ENCODE measurements around the gene CRYBA2.

Gene CRYBA2

DNA sequence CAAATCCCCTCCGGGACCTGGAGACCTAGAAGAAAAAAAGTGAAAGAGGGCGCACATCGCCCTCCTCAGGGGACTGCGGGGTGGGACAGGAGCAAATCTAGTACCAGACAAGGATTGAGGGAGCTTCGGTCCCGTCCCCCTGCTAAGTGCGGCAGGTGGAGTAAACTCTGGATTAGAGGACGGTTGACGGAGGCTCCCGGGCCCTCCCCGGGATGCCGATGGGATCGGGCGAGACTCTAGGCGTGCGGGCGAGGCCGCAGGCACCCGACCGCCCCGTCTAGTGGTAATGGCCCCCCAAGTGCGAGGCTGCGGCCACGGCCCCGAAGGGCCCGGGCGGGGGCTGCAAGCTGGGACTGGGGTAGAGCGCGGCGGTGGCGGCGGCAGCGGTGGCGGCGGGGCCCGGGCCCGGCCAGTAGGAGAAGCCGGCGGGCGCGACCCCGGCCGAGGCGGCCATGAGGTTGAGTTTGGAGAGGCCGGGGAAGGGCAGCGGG, 11.8 kb downstream of the CRYBA2 start:
- DNase-seq = no peak

DNA sequence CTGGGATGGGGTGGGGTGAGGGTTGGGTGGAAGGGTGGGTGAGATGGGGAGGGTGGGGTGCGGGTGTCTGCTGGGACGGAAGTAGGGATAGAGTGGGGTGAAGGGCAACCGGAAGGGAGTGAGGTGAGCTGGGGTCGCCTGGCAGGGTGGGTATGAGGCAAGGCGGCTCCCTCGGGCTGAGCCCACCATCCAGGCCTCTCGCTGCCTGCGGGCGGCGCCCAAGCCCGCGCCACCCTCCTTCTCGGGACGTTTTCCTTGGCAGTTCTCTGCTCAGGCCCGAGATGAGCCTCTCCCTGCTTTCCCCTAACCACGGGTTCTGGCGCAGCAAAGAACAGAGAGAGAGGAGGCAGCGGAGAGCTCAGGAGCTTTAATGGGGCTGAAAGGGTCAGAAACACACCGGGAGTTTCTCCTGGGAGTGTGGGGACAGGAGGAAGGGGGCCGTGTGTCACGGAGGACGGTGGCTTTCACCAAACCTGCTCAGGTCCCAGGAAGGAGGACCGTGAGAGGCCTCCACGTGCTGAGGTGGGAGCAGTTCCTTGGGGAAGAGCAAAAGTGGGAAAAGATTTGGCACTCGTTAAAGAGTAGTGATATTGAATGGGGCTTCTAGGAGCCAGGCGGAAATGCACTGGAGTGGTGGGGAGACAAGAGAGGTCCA, 12.4 kb downstream of the CRYBA2 start:
- no peak for DNase-seq

DNA sequence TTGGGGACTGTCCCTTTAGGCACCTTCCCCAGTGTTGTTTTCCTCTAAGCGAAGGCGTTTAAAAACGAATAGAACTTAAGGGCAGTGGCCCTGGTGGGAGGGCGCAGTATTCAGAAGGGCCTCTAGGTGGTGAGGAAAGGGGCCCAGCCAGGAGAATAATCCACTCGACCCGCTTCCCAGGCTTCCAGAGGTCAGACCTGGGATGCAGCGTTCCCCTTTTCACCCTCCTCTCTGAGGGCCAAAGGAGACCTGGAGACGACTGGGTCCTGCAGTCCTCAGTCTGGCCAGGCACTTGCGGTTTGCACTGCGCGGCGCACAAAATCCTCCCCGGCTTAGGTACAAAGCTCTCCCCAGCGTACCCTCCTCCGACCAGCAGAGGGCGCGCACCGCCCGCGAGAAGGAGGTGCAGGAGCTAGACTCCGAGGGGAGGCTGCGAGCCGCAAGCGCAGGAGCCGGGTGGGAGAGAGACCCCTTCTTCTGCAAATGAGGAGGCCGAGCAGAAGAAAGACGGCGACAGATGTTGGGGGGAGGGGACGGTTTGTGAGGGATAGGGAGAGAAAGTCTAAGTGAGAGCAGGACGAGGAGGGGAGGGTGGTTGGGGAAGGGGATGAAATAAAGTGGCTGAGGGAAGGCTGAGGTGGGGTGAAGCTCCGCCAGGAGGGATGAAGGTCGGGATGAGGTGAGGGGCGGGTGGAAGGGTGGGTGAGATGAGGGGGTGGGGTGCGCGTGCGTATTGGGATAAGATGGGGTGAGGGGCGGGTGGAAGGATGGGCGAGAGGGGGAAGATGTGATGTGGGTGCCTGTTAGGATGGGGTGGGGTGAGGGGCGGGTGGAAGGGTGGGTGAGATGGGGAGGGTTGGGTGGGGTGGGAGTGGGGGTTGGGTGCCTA, 13.1 kb downstream of the CRYBA2 start:
- peak; percentile 77 to 86 for DNase-seq

DNA sequence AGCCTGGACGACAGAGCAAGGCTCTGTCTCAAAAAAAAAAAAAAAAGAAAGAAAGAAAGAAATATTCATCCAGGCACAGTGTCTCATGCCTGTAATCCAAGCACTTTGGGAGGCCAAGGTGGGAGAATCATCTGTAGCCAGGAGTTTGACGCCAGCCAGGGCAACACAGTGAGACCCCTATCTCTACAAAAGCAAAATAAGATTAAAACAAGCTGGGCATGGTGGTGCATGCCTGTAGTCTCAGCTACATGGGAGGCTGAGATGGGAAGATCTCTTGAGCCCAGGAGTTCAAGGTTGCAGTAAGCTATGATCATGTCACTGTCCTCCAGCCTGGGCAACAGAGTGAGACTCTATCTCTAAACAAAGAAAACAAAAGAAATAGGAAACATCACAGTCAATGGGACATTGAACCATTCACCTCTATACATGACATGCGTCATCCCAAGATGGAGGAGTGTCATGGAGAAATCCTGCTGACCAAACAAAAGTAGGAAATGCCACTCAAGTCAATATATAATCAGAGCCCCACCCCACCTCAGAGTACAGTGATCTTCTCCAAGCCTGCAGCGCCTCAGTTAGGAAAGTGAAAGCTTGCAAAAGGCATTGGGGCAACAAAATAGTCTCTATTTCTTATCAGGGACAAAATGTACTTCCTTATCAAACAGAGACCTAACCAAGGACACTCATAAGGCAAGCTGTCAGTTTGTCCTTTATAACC, 18.0 kb downstream of the CRYBA2 start:
- DNase-seq = no peak

DNA sequence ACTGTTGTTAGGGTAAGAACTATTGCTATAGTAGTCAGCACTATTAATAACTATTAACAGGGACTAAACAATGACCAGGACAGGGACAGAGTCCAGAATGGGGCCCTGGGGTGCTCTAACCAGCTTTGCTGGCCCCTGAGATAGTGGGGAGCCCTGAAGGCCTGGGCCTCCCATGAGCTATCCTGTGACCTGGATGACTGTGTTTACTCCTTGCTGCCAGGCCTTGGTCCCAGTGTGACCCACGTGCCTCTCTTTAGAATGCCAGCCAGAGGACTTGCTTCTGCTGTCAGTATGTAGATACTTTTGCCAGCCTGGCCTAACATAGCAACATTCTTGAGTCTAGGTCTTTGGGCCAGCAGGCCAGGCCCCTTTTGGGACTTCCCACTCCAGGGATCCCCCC, 22.3 kb downstream of the CRYBA2 start:
- no peak for DNase-seq

DNA sequence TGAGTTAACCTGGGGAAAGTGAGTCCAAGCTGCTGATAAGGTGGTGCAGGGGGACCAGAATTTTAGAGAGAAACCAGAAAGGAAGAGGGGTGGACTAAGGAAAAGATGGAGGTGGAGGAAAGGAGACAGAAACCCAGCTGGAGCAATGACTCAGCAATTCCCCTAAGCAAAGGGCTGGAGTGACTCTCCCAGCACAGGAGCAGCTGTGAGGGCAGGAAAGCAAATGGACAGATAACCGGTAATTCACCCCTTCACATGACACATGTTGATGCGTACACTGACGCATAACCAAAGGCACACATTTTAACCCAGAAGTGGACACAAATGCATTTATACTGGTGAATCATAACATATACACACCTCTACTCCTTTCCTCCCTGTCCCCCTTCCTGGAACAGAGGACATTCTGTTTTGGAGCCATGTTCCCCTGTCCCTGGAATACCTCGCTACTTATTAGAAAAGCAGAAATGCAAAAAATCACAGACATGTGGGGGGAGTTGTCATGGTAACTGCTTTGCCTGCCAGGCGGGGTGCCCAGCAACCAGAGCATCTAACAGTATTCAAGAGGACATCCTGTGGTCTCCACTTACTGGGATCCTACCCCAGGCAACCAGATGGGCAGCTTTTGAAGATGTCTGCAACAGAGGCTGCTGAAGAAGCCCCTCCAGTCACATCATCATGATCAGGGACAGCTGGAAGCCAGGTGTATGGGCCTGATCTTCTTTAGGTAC, 29.0 kb downstream of the CRYBA2 start:
- peak; percentile 58 to 76 for DNase-seq

DNA sequence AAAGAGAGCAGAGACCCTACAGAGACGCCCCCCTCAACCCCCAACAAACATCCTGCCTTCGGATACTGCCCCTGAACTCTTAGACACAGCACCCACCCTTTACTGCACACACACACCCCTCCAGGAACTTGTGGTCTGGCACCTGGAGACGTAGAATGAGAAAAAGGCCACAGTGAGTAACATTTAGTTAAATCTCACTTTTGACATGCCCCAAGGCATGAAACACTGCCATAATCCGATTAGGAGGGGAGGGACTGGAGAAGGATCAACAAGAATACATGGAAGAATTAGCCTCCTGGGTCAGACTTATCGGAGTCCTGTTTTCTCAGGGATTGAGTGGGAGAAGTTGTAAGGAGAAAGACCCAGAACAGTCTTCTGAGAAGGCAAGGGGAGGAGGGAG, 29.6 kb downstream of the CRYBA2 start:
- DNase-seq = no peak

DNA sequence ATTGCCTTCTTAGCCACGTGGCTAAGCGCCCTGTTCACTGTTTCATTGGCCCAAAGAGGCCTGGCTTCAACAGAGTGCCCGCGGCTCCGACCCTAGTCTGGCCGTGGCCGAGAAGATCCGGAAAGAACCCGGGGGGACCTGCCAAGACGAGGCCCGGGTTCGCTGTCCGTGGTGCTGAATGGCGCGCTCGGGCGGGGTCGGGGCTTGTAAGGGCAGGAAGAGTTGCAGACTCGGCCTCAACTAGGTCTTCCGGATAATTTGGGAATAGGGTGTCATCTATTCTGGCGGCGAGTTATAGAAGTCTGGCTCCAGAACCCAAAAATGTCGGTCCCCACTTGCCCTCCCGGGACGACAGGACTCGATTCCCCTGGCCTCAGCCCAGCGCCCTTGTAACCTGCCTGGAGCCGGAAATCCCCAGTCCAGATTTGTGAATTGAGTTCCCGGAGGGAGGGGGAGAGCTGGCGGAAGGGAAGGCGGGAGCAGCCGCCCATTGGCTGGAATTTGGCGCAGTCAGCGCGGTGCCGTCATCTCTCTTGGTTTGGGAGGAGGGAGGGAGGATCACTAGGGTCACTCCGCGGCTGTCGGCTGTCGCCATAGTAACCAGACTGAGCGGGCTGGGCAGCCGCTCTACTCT, 30.2 kb downstream of the CRYBA2 start:
- peak; percentile 96 to 98 for DNase-seq

DNA sequence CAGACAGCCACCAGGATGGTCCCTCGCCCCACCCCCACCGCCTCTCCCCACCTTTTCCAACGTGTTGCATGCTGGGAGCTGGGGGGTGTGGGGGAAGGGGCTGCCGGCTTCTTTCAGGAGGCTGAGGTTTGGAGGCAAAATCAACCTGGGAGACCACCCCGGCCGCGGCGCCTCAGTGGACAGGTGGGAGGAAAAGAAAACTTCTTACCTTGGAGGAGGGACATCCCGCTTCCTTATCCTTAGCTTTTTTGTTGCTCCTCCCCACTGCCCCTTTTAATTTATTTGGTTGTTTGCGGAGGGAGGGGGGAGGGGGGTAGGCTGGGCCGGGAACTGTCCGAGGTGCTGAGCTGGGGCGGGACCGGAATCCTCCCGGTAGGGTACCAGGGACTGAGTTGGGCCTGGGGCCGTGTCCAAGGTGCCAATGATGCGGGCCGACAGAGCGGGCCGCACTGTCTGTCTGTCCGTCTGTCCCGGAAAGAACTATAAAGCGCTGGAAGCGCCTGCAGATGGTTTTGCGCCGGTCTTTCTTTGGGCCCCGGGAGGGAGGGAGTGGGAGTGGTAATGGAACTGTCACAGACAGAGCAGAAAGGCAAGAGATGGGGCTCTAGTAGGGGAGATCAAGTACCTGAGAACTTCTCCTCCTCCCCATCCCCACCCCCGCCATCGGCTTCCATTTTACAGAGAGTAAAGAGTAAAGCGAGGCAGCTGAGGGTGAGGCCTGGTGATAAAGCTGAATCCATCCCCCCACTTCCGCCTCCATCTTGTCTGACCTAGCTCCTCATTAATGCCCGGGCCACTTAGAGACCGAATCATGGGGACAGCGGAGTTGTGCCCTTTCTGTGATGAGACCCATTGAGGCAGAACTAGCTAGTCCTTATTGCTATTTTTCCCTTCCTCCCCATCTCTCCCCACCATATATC, 31.3 kb downstream of the CRYBA2 start:
- DNase-seq = peak; percentile 75 to 76

DNA sequence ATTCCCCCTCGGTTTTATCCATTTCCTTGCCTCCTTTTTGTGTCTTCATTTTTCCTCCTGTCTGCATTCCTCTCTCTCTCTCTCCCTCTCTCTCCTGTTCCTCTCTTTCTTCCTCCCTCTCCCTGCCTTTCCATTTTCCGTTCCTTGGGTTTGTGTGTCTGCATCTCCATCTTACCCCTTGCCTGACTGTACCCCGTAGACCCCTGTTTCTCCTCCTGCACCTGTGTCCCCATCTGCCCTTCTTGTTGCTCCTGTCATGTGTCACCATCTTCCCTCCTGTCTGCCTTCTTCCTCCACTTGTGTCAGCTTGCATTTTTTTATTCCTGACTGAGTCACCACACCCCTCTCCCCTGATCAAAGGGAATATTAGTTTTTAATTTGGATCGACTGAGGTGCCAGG, 32.0 kb downstream of the CRYBA2 start:
- no peak for DNase-seq

DNA sequence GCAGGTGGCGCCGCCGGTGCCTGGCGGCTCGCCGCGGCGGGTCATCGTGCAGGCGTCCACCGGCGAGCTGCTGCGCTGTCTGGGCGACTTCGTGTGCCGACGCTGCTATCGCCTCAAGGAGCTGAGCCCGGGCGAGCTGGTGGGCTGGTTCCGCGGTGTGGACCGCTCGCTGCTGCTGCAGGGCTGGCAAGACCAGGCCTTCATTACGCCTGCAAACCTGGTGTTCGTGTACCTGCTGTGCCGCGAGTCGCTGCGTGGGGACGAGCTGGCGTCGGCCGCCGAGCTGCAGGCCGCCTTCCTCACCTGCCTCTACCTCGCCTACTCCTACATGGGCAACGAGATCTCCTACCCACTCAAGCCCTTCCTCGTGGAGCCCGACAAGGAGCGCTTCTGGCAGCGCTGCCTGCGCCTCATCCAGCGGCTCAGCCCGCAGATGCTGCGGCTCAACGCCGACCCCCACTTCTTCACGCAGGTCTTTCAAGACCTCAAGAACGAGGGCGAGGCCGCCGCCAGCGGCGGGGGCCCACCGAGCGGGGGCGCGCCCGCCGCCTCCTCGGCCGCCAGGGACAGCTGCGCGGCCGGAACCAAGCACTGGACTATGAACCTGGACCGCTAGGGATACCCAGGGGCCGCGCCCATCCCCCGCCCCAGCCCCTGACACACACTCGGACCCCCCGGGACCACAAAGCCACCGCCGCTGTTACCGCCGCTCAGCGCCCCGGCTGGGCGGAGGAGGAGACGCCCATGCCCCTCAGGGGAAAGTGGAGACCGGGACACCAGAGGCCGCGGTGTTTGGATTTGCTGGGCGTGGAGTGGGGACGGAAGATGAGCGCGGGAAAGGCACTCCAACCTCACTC, 32.7 kb downstream of the CRYBA2 start:
- DNase-seq = peak; percentile 28 to 56

DNA sequence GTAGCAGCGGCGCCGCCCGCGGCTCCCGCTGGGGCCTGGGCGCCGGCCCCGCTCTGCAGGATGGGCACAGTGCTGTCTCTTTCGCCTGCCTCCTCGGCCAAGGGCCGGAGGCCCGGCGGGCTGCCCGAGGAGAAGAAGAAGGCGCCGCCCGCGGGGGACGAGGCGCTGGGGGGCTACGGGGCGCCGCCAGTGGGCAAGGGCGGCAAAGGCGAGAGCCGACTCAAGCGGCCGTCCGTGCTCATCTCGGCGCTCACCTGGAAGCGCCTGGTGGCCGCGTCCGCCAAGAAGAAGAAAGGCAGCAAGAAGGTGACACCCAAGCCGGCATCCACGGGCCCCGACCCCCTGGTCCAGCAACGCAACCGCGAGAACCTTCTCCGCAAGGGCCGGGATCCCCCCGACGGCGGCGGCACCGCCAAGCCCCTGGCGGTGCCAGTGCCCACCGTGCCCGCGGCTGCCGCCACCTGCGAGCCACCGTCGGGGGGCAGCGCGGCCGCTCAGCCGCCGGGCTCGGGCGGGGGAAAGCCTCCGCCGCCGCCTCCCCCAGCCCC, 33.4 kb downstream of the CRYBA2 start:
- no peak for DNase-seq

DNA sequence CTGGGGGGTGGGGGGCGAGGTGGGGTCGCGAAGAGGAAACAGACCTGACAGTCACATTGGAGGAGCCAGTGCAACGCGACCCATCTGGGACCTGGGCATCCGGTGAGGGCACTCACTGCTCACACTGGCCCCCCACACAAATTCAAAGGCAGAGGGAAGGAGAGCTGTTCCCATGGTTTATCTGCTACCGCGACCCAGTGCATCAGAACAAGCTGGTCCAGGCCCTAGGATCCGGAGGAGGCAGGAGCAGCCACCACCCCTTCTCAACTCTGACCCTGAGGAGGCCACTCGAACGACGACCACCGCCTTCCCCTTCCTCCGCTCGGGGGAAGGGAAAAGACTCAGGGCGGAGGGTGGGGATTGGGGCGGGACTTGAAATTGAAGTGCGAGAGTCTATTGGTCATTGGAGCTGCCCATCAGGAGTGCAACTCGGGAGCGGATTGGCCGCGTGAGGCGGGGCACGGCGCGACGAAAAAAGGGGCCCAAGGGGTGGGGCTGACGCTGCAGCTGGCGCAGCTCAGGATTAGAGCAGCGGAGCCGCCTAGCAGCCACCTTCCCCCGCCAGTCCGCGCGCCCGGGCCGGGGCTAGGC, 34.0 kb downstream of the CRYBA2 start, which contains the start of gene CDK5R2:
CDK5R2 (plus strand) TSS at position 526 of the 591 bp plus-strand sequence. CDS start 155 bp downstream, outside the sequence.
- DNase-seq = peak; percentile 96

DNA sequence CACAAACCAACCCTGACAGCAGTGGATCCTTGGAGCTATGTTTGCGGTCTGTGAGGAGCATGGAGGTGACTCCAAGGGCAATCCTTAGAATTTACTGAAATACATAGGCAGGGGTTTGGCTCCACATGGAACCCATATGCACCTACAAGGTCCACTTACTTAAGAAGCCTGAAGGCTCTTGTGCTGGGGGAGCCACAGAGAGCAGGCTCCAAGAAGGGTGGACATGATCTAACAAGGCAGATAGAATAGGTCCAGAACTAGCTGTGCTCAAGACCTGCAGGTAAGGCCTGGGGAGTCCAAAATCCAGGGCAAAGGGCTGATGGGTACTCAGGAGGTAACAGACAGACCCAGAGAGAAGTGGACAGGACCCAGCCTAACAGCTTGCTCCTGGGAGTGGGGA, 34.9 kb downstream of the CRYBA2 start:
- no peak for DNase-seq

DNA sequence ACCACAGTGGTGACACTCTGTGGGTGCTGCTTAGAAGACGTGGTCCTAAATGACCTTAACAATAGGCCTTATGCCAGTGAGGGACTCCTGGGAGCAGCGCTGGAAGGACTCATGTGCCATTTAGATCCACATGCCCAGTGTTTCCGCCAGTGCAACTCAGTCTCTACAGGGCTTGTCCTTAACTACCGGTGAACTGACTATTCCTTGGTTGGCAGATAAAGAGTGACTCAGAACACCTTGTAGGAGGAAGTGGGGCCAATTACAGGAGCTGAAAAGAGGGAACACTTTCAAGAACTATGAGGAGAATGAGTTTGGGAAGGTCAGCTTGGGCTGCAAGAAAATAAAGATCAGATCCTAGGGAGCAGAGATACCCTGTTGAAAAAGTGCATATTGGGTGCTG, 35.6 kb downstream of the CRYBA2 start:
- DNase-seq = no peak

DNA sequence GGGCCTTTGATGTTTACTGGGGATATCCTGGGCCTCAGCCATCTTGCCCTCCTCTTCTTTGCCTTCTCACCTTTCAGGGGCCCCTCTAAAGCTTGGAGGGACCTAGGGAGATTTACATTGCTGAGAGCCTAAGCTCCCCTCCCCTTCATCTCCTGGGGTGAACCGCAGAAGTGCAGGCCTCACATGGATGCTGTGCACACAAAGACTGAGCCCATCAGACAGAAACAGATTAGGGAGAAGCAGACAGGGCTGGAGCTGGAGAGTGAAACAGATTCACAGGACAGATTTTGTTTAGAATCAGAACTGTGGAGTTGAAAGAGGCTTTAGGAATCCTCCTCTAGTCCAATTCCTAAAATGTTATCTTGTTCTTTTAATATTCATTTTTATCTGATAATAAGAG, 37.2 kb downstream of the CRYBA2 start:
- DNase-seq = no peak

DNA sequence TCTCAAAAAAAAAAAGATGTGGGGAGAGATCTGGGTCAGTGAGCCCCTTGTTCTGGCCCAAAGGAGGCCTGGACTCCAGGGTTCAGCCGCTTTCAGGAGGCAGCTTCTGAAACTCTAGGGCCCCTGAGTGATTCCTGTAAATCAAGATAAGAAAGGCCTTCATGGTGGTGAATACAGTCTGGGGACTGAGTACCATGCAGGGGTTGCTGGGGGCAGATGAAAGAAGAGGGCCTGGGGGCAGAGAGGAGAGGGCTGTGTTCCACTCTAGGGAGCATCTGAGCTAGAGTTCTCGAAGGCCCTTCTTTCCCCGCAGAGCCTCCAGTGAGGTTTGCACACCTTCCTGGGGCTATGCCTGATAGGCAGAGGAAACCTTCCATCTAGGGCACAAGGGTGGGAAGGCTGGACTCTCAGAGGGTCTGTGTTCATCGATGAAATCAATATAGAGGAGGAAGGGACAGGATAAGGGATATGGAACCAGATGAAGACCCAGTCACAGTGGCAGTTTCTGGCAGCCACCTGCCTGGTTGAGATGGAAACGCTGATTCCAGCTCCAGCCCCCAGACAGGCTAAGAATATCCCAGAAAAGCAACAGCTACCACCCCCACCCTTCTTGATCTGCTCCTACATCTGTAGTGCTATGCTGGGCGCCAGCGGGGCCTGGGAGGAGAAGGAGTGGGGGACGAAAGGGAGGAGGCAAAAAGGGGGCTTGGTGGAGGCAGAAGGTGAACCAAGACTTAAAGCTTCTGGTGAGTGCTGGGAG, 38.5 kb downstream of the CRYBA2 start:
- no peak for DNase-seq

DNA sequence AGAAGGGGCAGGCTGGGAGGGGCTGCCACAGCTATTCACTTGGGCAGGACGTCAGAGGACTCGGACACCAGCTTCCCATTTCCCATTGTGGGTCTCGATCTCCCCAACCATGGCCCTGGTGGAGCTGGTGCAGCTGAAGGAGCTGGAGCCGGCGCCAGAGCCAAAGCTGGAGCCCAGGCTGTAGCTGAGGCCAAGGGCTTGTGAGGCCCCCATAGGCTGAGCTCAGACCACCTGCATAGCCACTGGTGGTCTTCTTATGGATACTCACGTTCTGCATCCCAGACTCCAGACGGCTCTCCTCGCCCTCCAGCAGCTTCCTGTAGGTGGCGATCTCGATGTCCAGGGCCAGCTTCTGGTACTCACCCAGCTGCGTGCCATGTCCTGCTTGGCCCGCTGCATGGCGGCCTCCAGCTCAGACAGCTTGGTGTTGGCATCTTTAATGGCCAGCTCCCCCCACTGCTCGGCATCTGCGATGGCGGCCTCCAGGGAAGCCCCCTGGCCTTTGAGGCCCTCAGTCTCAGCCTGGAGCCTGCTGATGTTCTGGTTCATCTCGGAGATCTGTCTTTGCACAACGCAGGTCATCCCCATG, 39.8 kb downstream of the CRYBA2 start:
- DNase-seq = no peak

Measured in NCI-H2081 (cell line).